ENCODE measurements around the gene ARF6. TPM values are rescaled to one million over a fixed set of nuclear protein-coding genes. Genes with fewer than 3 reads are reported as not detected.

Gene ARF6
- total and polyA plus RNA-seq, 10 of the 15 experiments (the other 5 are each of a cell fraction or from before 2014, with no cell fraction given), result 46.8 to 128 (median 71.9) TPM

DNA sequence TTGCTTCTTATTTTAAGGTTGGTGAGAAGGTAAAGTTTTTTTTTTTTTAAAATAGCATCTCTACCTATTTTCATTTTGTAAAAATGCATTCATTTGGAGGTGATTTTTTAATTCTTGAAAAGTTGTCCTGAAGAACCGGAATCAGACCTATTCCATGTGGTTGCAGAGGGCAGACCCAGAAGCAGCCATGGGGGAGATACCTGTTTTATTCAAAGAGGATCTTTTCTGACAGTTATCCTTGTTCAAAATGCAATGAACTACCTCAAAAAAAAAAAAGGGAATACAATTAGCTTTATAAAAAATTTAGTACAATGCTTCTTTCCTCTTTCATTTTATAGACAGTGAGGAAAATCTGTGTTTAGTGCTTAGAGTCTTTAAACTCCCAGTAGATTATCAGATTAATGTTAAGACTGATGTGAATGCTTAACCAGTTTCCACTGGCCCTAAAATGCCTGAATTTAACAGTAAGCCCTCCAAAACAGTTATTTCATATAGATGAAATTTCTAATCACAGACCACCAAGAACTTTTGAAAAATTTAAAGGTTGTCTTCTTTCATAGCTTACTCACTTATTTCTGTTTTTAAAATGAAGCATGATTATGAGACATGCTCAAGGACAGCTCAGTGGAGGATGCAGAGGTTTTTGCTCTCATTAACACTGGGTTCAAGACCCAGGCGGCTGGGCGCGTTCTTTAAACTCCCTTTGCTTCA is 31.7 kb upstream of the ARF6 start:
- FAIRE-seq (peak; percentile 47), ATAC-seq (no peak)
- TF ChIP-seq, protein P1, sequence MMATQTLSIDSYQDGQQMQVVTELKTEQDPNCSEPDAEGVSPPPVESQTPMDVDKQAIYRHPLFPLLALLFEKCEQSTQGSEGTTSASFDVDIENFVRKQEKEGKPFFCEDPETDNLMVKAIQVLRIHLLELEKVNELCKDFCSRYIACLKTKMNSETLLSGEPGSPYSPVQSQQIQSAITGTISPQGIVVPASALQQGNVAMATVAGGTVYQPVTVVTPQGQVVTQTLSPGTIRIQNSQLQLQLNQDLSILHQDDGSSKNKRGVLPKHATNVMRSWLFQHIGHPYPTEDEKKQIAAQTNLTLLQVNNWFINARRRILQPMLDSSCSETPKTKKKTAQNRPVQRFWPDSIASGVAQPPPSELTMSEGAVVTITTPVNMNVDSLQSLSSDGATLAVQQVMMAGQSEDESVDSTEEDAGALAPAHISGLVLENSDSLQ (IDR thresholded peaks at IDR 0.05), result no peak
- TF ChIP-seq ASH2L (IDR thresholded peaks at IDR 0.05; ENCODE audit: borderline replicate concordance, low read depth) (no peak), IKZF1 (conservative IDR thresholded peaks at IDR 0.05) (no peak), TCF12 (IDR thresholded peaks at IDR 0.05; ENCODE audit: low read depth, low read length) (no peak), RUNX3 (IDR thresholded peaks at IDR 0.05; ENCODE audit: low read length) (no peak), DPF2 (IDR thresholded peaks at IDR 0.05) (no peak), SIX5 (IDR thresholded peaks at IDR 0.05; ENCODE audit: low read depth, low read length, severe bottlenecking) (no peak), CUX1 (IDR thresholded peaks at IDR 0.05; ENCODE audit: insufficient replicate concordance, low read depth, low read length) (no peak), GATAD2B (conservative IDR thresholded peaks at IDR 0.05; ENCODE audit: low read depth) (no peak), IRF3 (IDR thresholded peaks at IDR 0.05) (no peak), SREBF2 (IDR thresholded peaks at IDR 0.05; ENCODE audit: low read length) (0 out of 2 replicates have a peak, but pooled peaks have one; percentile 26)
- TF ChIP-seq, protein P2, sequence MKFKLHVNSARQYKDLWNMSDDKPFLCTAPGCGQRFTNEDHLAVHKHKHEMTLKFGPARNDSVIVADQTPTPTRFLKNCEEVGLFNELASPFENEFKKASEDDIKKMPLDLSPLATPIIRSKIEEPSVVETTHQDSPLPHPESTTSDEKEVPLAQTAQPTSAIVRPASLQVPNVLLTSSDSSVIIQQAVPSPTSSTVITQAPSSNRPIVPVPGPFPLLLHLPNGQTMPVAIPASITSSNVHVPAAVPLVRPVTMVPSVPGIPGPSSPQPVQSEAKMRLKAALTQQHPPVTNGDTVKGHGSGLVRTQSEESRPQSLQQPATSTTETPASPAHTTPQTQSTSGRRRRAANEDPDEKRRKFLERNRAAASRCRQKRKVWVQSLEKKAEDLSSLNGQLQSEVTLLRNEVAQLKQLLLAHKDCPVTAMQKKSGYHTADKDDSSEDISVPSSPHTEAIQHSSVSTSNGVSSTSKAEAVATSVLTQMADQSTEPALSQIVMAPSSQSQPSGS (IDR thresholded peaks at IDR 0.05; ENCODE audit: low read length), result no peak

More for the DNA sequence above, 31.7 kb upstream of the ARF6 start:
- H3K27me3 ChIP-seq (replicated peaks in 1 of 2; ENCODE audit: control insufficient read depth in 2 of 2, insufficient read depth in 2 of 2, low read length in 1 of 2), result no peaks in the 10 kb centered on the region
- in situ Hi-C loops (cut with MboI) (loop anchor here (10.0 kb wide), 1 partner anchor 234 kb away; no protein-coding TSS in a partner anchor), intact Hi-C loops (cut with micrococcal nuclease; ENCODE audit: unreplicated experiment) (loop anchor here (5.0 kb wide), 3 partner anchors 201 to 451 kb away; partner anchors contain the start of genes DMAC2L, L2HGDH and SOS2)
- DNase-seq (ENCODE audit: low read depth, low spot score), result no peak
- BruUV-seq (replicated peaks), result no TSS peak
- H3K27ac ChIP-seq (ENCODE audit: control insufficient read depth, insufficient read depth), result peak overlapping the region; percentile 99
- ChIA-PET POLR2A (interaction anchor here (0.8 to 5.1 kb wide), 8 partner anchors 9 to 253 kb away, joined by 3 to 54 read pairs (median 8); partner anchors contain the start of genes NEMF and VCPKMT), SMC1A (ENCODE audit: uncharacterized antibody, unreplicated experiment) (interaction anchor here (0.6 to 11.4 kb wide), 22 partner anchors 8 to 879 kb away, joined by 3 to 91 read pairs (median 3); partner anchors contain the start of genes ARF6 and NEMF), RAD21 (ENCODE audit: unreplicated experiment) (interaction anchor here (0.9 to 6.3 kb wide), 15 partner anchors 7 to 256 kb away, joined by 3 to 80 read pairs (median 18); partner anchors contain the start of genes ARF6, DNAAF2, KLHDC2 and MGAT2), CTCF (interaction anchor here (0.6 to 13.8 kb wide), 31 partner anchors 10 to 461 kb away, joined by 3 to 243 read pairs (median 6); partner anchors contain the start of genes ARF6, NEMF, RPS29 and SOS2)
- peak overlapping the region; percentile 79 for H3K4me3 ChIP-seq
- H3K36me3 ChIP-seq (ENCODE audit: control insufficient read depth in 2 of 2, insufficient read depth in 2 of 2, low read length in 1 of 2), result no peaks in the 10 kb centered on the region
- peak overlapping the region; percentile 66 for H3K4me2 ChIP-seq (ENCODE audit: control insufficient read depth, insufficient read depth)
- 25% methylated on average over 4 of the region's 4 CpGs for WGBS (ENCODE audit: insufficient coverage, insufficient replicate concordance, low lambda C conversion rate, missing lambda C conversion rate)
- H3K9me3 ChIP-seq (replicated peaks; ENCODE audit: control insufficient read depth, insufficient read depth, low read length), result no peaks in the 10 kb centered on the region; the same call in 1 of the 3 replicates
- H3K4me1 ChIP-seq (ENCODE audit: control insufficient read depth, insufficient read depth, low read length), result peaks cover 8% of the 10 kb centered on the region
- peak overlapping the region; percentile 100 for H3K9ac ChIP-seq (ENCODE audit: control insufficient read depth, insufficient read depth, low read length)
- H3K79me2 ChIP-seq (ENCODE audit: control insufficient read depth, insufficient read depth, low read length), result peaks cover 11% of the 10 kb centered on the region
- peak overlapping the region; percentile 100 for H2AFZ ChIP-seq (ENCODE audit: control insufficient read depth, low read depth, low read length)
- H4K20me1 ChIP-seq (ENCODE audit: control insufficient read depth, insufficient read depth), result no peaks in the 10 kb centered on the region
